Cardiac septum (tissue), 1 donor: ENCODE results near the gene LGALS9. TPM values are rescaled to one million over a fixed set of nuclear protein-coding genes. Genes with fewer than 3 reads are reported as not detected.
"Not testable (repeated sequence)": the region's sequence is repeated elsewhere in the genome, so short reads cannot be mapped to it uniquely, and the experiment has no call there.

Experiments used
- DNase-seq: peaks from one replicate; pipeline ENCODE4 v3.0.0-alpha.2; 2020; ENCODE audit warnings: low spot score
- intact Hi-C: fragments of 100-400 bp; cut with DNase I; formaldehyde crosslinking; loops from one replicate; pipeline ENCODE4 v1.14.0; 2022
- total RNA-seq: library from RNA; stranded (reverse); fragmentation: NEBNext Ultra II Directional; extraction: Animal tissue kit (Norgen Biotek cat#: 25700); gene quantifications from one replicate; pipeline ENCODE4 v1.2.1, GENCODE V29; 2021
- donor health status: DM: no; HTN: no; CAD: no.

The LGALS9 gene
- total RNA-seq, 1 donor from 2014 or later: 20.1 TPM

- intact Hi-C loops: no loop called here
- DNase-seq: no peak
Observed at GRCh38 chr17:27623614-27624013, 7.4 kb upstream of the LGALS9 start.

- intact Hi-C loops: no loop called here
- DNase-seq: no peak
Observed at GRCh38 chr17:27624539-27624938, 6.4 kb upstream of the LGALS9 start.

GRCh38 chr17:27625856-27626255, 5.1 kb upstream of the LGALS9 start:
- intact Hi-C loops: no loop called here
- no peak for DNase-seq

GRCh38 chr17:27627514-27627913, 3.5 kb upstream of the LGALS9 start:
- DNase-seq: no peak
- intact Hi-C loops: no loop called here

GRCh38 chr17:27628376-27628775, 2.6 kb upstream of the LGALS9 start:
- intact Hi-C loops: no loop called here
- DNase-seq: no peak

- intact Hi-C loops, DNase-seq: not testable (repeated sequence)
Observed at GRCh38 chr17:27629260-27629659, 1.7 kb upstream of the LGALS9 start.

- intact Hi-C loops: no loop called here
- no peak for DNase-seq
Observed at GRCh38 chr17:27631411-27631760, 398 bp downstream of the LGALS9 start.

GRCh38 chr17:27631897-27632725, 1.1 kb downstream of the LGALS9 start:
- intact Hi-C loops: no loop called here

GRCh38 chr17:27632766-27633165, 1.8 kb downstream of the LGALS9 start:
- intact Hi-C loops: not testable (repeated sequence)

More at GRCh38 chr17:27631897-27632725, 1.1 kb downstream of the LGALS9 start:
- DNase-seq: no peak

GRCh38 chr17:27633312-27634025, 2.5 kb downstream of the LGALS9 start:
- DNase-seq: no peak
- intact Hi-C loops: no loop called here

More at GRCh38 chr17:27632766-27633165, 1.8 kb downstream of the LGALS9 start:
- DNase-seq: peak; percentile 91

GRCh38 chr17:27634026-27634335, 3.0 kb downstream of the LGALS9 start:
- intact Hi-C loops: no loop called here
- DNase-seq: no peak

- intact Hi-C loops: no loop called here
- no peak for DNase-seq
Observed at GRCh38 chr17:27634776-27635175, 3.8 kb downstream of the LGALS9 start.

- DNase-seq: no peak
- intact Hi-C loops: no loop called here
Observed at GRCh38 chr17:27635275-27635823, 4.4 kb downstream of the LGALS9 start.

GRCh38 chr17:27636005-27636520, 5.1 kb downstream of the LGALS9 start:
- intact Hi-C loops: not testable (repeated sequence)

GRCh38 chr17:27637818-27638217, 6.8 kb downstream of the LGALS9 start:
- DNase-seq, intact Hi-C loops: not testable (repeated sequence)

More at GRCh38 chr17:27636005-27636520, 5.1 kb downstream of the LGALS9 start:
- not testable (repeated sequence) for DNase-seq

GRCh38 chr17:27638415-27638914, 7.5 kb downstream of the LGALS9 start:
- intact Hi-C loops, DNase-seq: not testable (repeated sequence)

- intact Hi-C loops: no loop called here
Observed at GRCh38 chr17:27640790-27641189, 9.8 kb downstream of the LGALS9 start.

GRCh38 chr17:27644586-27644985, 13.6 kb downstream of the LGALS9 start:
- intact Hi-C loops: no loop called here
- DNase-seq: no peak

More at GRCh38 chr17:27640790-27641189, 9.8 kb downstream of the LGALS9 start:
- DNase-seq: no peak

- intact Hi-C loops, DNase-seq: not testable (repeated sequence)
Observed at GRCh38 chr17:27645621-27646020, 14.6 kb downstream of the LGALS9 start.

GRCh38 chr17:27646232-27646631, 15.2 kb downstream of the LGALS9 start:
- no peak for DNase-seq
- intact Hi-C loops: no loop called here
